CD4-positive, alpha-beta T cell (primary cell): ENCODE results near the gene ADAMTS8. TPM values are rescaled to one million over a fixed set of nuclear protein-coding genes. Genes with fewer than 3 reads are reported as not detected.

Experiments used
- ATAC-seq: fragments of 200-7000 bp; cut with Tn5 transposase; one replicate; pipeline ENCODE4 v1.10.0; 2022; ENCODE audit warnings: mild to moderate bottlenecking; ENCODE audit not compliant: poor library complexity
- CTCF ChIA-PET: fragments of 350-600 bp; sonication (Branson Sonifier 250); formaldehyde crosslinking; loops from one replicate; lab custom pipeline; 2021; ENCODE audit warnings: antibody characterized with exemption, inconsistent platforms; lab: Charles Lee
- POLR2A ChIA-PET: fragments of 350-600 bp; sonication (Branson Sonifier 250); formaldehyde crosslinking; loops from one replicate; lab custom pipeline; 2021; ENCODE audit warnings: antibody characterized with exemption, inconsistent platforms; lab: Charles Lee
- DNase-seq, 14 experiments: peaks; one replicate each; pipeline ENCODE4 v3.0.0-alpha.2; 2013 to 2020; ENCODE audit warnings: mixed read lengths in 2 of 14
- H3K27ac ChIP-seq, 2 donors: one replicate each; pipeline versions ENCODE4 v1.5.1 to v1.7.0; 2013; ENCODE audit warnings: low read length in 2 of 2, low read depth in 1 of 2, mild to moderate bottlenecking in 1 of 2
- H3K27me3 ChIP-seq, 2 experiments: 1 replicate in 1 of 2; 2 replicates in 1 of 2; pipeline versions ENCODE4 v1.6.1 to v1.7.0; 2013; ENCODE audit warnings: low read length in 2 of 2, control low read depth in 1 of 2, mild to moderate bottlenecking in 1 of 2, moderate library complexity in 1 of 2; ENCODE audit not compliant: insufficient read depth in 2 of 2, control insufficient read depth in 1 of 2
- H3K36me3 ChIP-seq: one replicate; pipeline ENCODE4 v1.6.1; 2013; ENCODE audit warnings: low read length, control low read depth; ENCODE audit not compliant: insufficient read depth
- H3K4me1 ChIP-seq: one replicate; pipeline ENCODE4 v1.6.1; 2013; ENCODE audit warnings: low read length, control low read depth; ENCODE audit not compliant: insufficient read depth
- H3K4me3 ChIP-seq: one replicate; pipeline ENCODE4 v1.5.1; 2013; ENCODE audit warnings: mild to moderate bottlenecking, low read length, moderate library complexity
- H3K9me3 ChIP-seq, 2 experiments: 1 replicate in 1 of 2; 2 replicates in 1 of 2; pipeline versions ENCODE4 v1.6.1 to v1.7.0; 2013; ENCODE audit warnings: low read length in 2 of 2, mild to moderate bottlenecking in 2 of 2, control low read depth in 1 of 2, moderate library complexity in 1 of 2; ENCODE audit not compliant: control insufficient read depth in 1 of 2, insufficient read depth in 1 of 2
- H3K27ac Mint-ChIP-seq: one replicate; pipeline ENCODE4 v1.8.0; 2020; ENCODE audit warnings: mixed read lengths
- H3K27me3 Mint-ChIP-seq: one replicate; pipeline ENCODE4 v1.8.0; 2021; ENCODE audit warnings: mixed read lengths
- H3K36me3 Mint-ChIP-seq: one replicate; pipeline ENCODE4 v1.8.0; 2021; ENCODE audit warnings: low read depth, mixed read lengths
- H3K4me1 Mint-ChIP-seq: one replicate; pipeline ENCODE4 v1.8.0; 2021; ENCODE audit warnings: low read depth, mixed read lengths
- H3K4me3 Mint-ChIP-seq: one replicate; pipeline ENCODE4 v1.8.0; 2020; ENCODE audit warnings: mild to moderate bottlenecking, mixed read lengths
- H3K9me3 Mint-ChIP-seq: one replicate; pipeline ENCODE4 v1.8.0; 2020; ENCODE audit warnings: mixed read lengths
- intact Hi-C, 2 experiments: fragments of 100-400 bp; cut with DNase I in 1 of 2; cut with micrococcal nuclease in 1 of 2; formaldehyde crosslinking; loops; one replicate each; pipeline versions ENCODE4 v1.15.1 to v1.9.0; 2023 to 2025; cut with DNase I, micrococcal nuclease
- total RNA-seq, 174 experiments: library from RNA in 2 of 174; stranded (reverse) in 2 of 174; gene quantifications; one replicate each; pipeline ENCODE4 v1.2.3 and lab custom pipeline; 2021 to 2026
- TF ChIP-seq, protein P1 (sequence below): fragments of 200-600 bp; IDR thresholded peaks from one replicate; pipeline ENCODE4 v1.8.0; 2022; ENCODE audit warnings: antibody characterized with exemption, mild to moderate bottlenecking

The ADAMTS8 gene
- total RNA-seq, 2 experiments from 2014 or later, result not detected

DNA sequence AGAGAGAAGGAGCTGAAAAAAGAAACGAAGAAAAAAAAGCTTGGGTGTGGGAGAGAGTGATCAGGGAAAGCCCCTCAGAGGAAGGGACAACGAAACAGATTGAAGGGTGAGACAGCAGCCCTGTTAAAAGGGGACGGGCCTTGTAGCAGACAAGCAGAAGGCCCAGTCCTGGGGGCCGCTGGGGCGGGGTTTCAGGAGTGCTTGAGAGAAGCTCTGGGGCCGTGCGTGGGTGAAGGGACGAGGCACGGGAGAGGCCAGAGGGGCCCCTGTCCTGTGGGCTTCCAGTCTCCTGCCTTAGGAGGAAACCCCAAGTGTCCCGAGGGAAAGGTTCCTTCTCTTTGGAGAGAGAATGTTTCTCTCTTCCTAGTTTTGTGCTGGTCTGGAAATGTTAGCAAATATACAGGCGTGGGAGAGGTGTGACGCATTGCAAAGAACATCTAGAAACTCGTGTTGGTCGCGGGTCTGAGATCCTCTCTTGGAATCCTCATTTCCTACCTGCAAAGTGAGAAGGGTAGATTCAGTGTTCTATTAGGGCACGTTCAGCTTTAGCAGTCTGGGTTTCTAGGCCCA, 48.6 kb upstream of the ADAMTS8 start:
- no peak overlapping the region for H3K27ac Mint-ChIP-seq

DNA sequence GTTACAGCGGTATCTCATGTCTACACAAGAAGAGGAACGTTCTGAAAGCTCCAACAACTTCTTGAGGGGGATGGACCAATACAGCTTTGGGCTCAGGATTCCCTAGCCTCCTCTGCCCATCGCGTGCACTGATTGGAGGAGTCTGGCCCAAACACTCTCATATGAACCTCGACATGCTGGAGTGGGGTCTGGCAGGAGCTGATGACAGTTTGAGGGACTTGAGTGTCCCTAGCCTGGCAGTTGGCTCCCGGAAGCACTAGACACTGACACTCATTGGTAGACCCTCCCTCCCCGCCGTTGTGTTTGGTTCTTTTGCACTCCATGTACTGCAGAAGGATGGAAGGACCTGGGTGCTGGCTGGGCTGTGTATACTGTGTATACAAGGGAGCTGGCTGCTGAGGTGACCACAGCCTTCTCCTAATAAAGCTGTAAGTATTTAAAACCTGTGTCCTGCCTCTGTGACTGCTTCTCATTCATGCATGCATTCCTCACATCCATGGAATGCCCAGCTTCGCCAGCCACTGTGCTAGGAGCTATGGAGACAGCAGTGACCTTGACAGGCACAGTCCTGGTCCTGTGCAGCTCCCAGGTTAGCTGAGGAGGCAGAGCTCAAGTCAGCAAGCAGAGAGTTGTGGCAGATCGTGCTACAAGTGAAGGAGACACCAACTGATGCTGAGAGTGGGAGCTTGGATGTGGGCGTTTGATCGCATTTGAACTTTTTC, 48.0 kb upstream of the ADAMTS8 start:
- POLR2A ChIA-PET, result no interaction called here
- intact Hi-C loops, result no loop called here

More for the DNA sequence above, 48.6 kb upstream of the ADAMTS8 start:
- Mint-ChIP-seq H3K4me3 (no peak overlapping the region), H3K4me1 (no peaks in the 10 kb centered on the region), H3K9me3 (no peaks in the 10 kb centered on the region), H3K36me3 (no peaks in the 10 kb centered on the region), H3K27me3 (no peaks in the 10 kb centered on the region)
- Histone ChIP-seq H3K4me1 (no peaks in the 10 kb centered on the region), H3K27me3 (peaks cover 0 to 2% of the 10 kb centered on the region in 2 experiments), H3K9me3 (peaks cover 0 to 4% of the 10 kb centered on the region in 2 experiments), H3K36me3 (no peaks in the 10 kb centered on the region), H3K27ac (no peak overlapping the region), H3K4me3 (no peak overlapping the region)
- POLR2A ChIA-PET, result no interaction called here
- ATAC-seq (no peak), DNase-seq (no peak)
- TF ChIP-seq, protein P1, sequence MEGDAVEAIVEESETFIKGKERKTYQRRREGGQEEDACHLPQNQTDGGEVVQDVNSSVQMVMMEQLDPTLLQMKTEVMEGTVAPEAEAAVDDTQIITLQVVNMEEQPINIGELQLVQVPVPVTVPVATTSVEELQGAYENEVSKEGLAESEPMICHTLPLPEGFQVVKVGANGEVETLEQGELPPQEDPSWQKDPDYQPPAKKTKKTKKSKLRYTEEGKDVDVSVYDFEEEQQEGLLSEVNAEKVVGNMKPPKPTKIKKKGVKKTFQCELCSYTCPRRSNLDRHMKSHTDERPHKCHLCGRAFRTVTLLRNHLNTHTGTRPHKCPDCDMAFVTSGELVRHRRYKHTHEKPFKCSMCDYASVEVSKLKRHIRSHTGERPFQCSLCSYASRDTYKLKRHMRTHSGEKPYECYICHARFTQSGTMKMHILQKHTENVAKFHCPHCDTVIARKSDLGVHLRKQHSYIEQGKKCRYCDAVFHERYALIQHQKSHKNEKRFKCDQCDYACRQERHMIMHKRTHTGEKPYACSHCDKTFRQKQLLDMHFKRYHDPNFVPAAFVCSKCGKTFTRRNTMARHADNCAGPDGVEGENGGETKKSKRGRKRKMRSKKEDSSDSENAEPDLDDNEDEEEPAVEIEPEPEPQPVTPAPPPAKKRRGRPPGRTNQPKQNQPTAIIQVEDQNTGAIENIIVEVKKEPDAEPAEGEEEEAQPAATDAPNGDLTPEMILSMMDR, result no peak
- CTCF ChIA-PET, result no interaction called here
- intact Hi-C loops, result no loop called here

GRCh38 chr11:130475426-130476053, 47.1 kb upstream of the ADAMTS8 start:
- Histone ChIP-seq H3K9me3 (peaks cover 0 to 4% of the 10 kb centered on the region in 2 experiments), H3K36me3 (no peaks in the 10 kb centered on the region), H3K4me1 (no peaks in the 10 kb centered on the region), H3K27ac (no peak overlapping the region), H3K4me3 (no peak overlapping the region), H3K27me3 (peaks cover 0 to 2% of the 10 kb centered on the region in 2 experiments)
- DNase-seq, result no peak
- Mint-ChIP-seq H3K27me3 (no peaks in the 10 kb centered on the region), H3K36me3 (no peaks in the 10 kb centered on the region), H3K9me3 (no peaks in the 10 kb centered on the region), H3K4me1 (no peaks in the 10 kb centered on the region), H3K27ac (no peak overlapping the region), H3K4me3 (no peak overlapping the region)
- ATAC-seq, result no peak
- CTCF ChIA-PET, result no interaction called here
- intact Hi-C loops, result no loop called here
- POLR2A ChIA-PET, result no interaction called here
- TF ChIP-seq, protein P1, result no peak

More for the DNA sequence above, 48.0 kb upstream of the ADAMTS8 start:
- Histone ChIP-seq H3K9me3 (peaks cover 0 to 4% of the 10 kb centered on the region in 2 experiments), H3K4me1 (no peaks in the 10 kb centered on the region), H3K27ac (no peak overlapping the region), H3K27me3 (peaks cover 0 to 2% of the 10 kb centered on the region in 2 experiments), H3K36me3 (no peaks in the 10 kb centered on the region), H3K4me3 (no peak overlapping the region)
- no peaks in the 10 kb centered on the region for H3K4me1 Mint-ChIP-seq
- H3K4me3 Mint-ChIP-seq, result no peak overlapping the region
- CTCF ChIA-PET, result no interaction called here
- H3K27me3 Mint-ChIP-seq, result no peaks in the 10 kb centered on the region
- H3K36me3 Mint-ChIP-seq, result no peaks in the 10 kb centered on the region
- DNase-seq (no peak), ATAC-seq (no peak)
- H3K27ac Mint-ChIP-seq, result no peak overlapping the region
- TF ChIP-seq, protein P1, result no peak
- no peaks in the 10 kb centered on the region for H3K9me3 Mint-ChIP-seq
